Retinal pigment epithelial cell (primary cell): ENCODE results near the gene RIMBP2.

ENCODE experiments used
- DNase-seq: peaks from one replicate; pipeline ENCODE4 v3.0.0-alpha.2; 2010; ENCODE audit warnings: low read depth
- H3K4me3 ChIP-seq: 2 replicates; pipeline ENCODE4 v1.5.1; 2011; ENCODE audit warnings: mild to moderate bottlenecking, low read length, control low read depth, moderate library complexity
- CTCF ChIP-seq: conservative IDR thresholded peaks from 2 replicates; pipeline ENCODE4 v1.5.1; 2011; ENCODE audit warnings: low read depth, low read length, control low read depth, inconsistent platforms

The RIMBP2 gene

GRCh38 chr12:130529781-130530180 lies 186.3 kb downstream of the RIMBP2 start:
- no peak overlapping the region for H3K4me3 ChIP-seq
- no peak for DNase-seq
- no peak for TF ChIP-seq CTCF

GRCh38 chr12:130527239-130527638 lies 188.9 kb downstream of the RIMBP2 start:
- no peak for DNase-seq
- TF ChIP-seq CTCF = no peak
- no peak overlapping the region for H3K4me3 ChIP-seq

GRCh38 chr12:130526813-130527212 lies 189.3 kb downstream of the RIMBP2 start:
- no peak for TF ChIP-seq CTCF
- H3K4me3 ChIP-seq = no peak overlapping the region
- no peak for DNase-seq

GRCh38 chr12:130525384-130526172 lies 190.5 kb downstream of the RIMBP2 start:
- DNase-seq = no peak
- TF ChIP-seq CTCF = no peak
- no peak overlapping the region for H3K4me3 ChIP-seq

- no peak for DNase-seq
- no peak for TF ChIP-seq CTCF
- no peak overlapping the region for H3K4me3 ChIP-seq
These were observed 191.3 kb downstream of the RIMBP2 start for GRCh38 chr12:130524759-130525158.

- TF ChIP-seq CTCF = no peak
- no peak overlapping the region for H3K4me3 ChIP-seq
- DNase-seq = no peak
These were observed 192.1 kb downstream of the RIMBP2 start for GRCh38 chr12:130523863-130524614.

GRCh38 chr12:130523208-130523607 lies 192.9 kb downstream of the RIMBP2 start:
- no peak for TF ChIP-seq CTCF
- no peak for DNase-seq
- H3K4me3 ChIP-seq = no peak overlapping the region
